SK-N-SH (cell line): ENCODE data around the gene DCAF8. TPM values are rescaled to one million over a fixed set of nuclear protein-coding genes. Genes with fewer than 3 reads are reported as not detected.

ENCODE experiments used
- CTCF ChIA-PET: fragments of 300-600, 350-600 bp; formaldehyde crosslinking; extraction: SDS; loops from one replicate; lab custom pipeline; 2021; lab: Yijun Ruan, JAX
- POLR2A ChIA-PET: fragments of 350-600 bp; sonication (Branson Sonifier 250); formaldehyde crosslinking; extraction: SDS; loops from one replicate; lab custom pipeline; 2020; ENCODE audit warnings: antibody characterized with exemption, inconsistent platforms; lab: Yijun Ruan, JAX
- DNase-seq: peaks from one replicate; pipeline ENCODE4 v3.0.0; 2012
- H2AFZ ChIP-seq: fragments of 200-600 bp; sonication (generic); 2 replicates; pipeline ENCODE4 v1.8.1; 2016; ENCODE audit warnings: antibody characterized with exemption, mild to moderate bottlenecking, low read depth
- H3F3A ChIP-seq: fragments of 200-600 bp; sonication (generic); replicated peaks from 2 replicates; pipeline ENCODE3; 2016; ENCODE audit warnings: antibody characterized with exemption, mild to moderate bottlenecking; ENCODE audit not compliant: insufficient read depth
- H3K27ac ChIP-seq, 2 experiments: fragments of 200-500 bp in 1 of 2; fragments of 200-600 bp in 1 of 2; sonication (Bioruptor generic) in 1 of 2; sonication (generic), shearing (Covaris generic) in 1 of 2; 2 replicates each; pipeline versions ENCODE4 v1.5.1 to v1.6.1; 2014 to 2016; ENCODE audit warnings: low read depth in 2 of 2, inconsistent platforms in 1 of 2, low read length in 1 of 2, mild to moderate bottlenecking in 1 of 2, mixed read lengths in 1 of 2
- H3K27me3 ChIP-seq: fragments of 200-600 bp; sonication (generic), shearing (Covaris generic); 2 replicates; pipeline ENCODE4 v1.6.1; 2016; ENCODE audit warnings: mixed run types; ENCODE audit not compliant: insufficient read depth
- H3K36me3 ChIP-seq, 2 experiments: fragments of 200-500 bp in 1 of 2; fragments of 200-600 bp in 1 of 2; sonication (Bioruptor generic) in 1 of 2; sonication (generic) in 1 of 2; replicated peaks in 1 of 2; 2 replicates each; pipeline versions ENCODE3 to v1.5.1; 2014 to 2016; ENCODE audit warnings: low read length in 1 of 2, mild to moderate bottlenecking in 1 of 2; ENCODE audit not compliant: insufficient read depth in 2 of 2, control insufficient read depth in 1 of 2
- H3K4me1 ChIP-seq, 2 experiments: fragments of 200-500 bp in 1 of 2; fragments of 200-600 bp in 1 of 2; sonication (Bioruptor generic) in 1 of 2; sonication (generic), shearing (Covaris generic) in 1 of 2; 2 replicates each; pipeline versions ENCODE4 v1.5.1 to v1.6.1; 2014 to 2016; ENCODE audit warnings: low read depth in 1 of 2, low read length in 1 of 2, mixed run types in 1 of 2; ENCODE audit not compliant: insufficient read depth in 2 of 2, control insufficient read depth in 1 of 2
- H3K4me2 ChIP-seq: fragments of 200-600 bp; sonication (generic), shearing (Covaris generic); 2 replicates; pipeline ENCODE4 v1.6.1; 2017; ENCODE audit warnings: mixed run types
- H3K4me3 ChIP-seq, 2 experiments: fragments of 200-500 bp in 1 of 2; fragments of 200-600 bp in 1 of 2; sonication (Bioruptor generic) in 1 of 2; sonication (generic), shearing (Covaris generic) in 1 of 2; 2 replicates each; pipeline versions ENCODE4 v1.5.1 to v1.8.1; 2014 to 2016; ENCODE audit warnings: low read depth in 2 of 2, inconsistent platforms in 1 of 2, low read length in 1 of 2, mild to moderate bottlenecking in 1 of 2, mixed read lengths in 1 of 2, moderate library complexity in 1 of 2
- H3K79me2 ChIP-seq: fragments of 200-600 bp; sonication (generic); 2 replicates; pipeline ENCODE4 v1.8.1; 2017; ENCODE audit warnings: mild to moderate bottlenecking; ENCODE audit not compliant: insufficient read depth
- H3K9ac ChIP-seq: fragments of 200-600 bp; sonication (generic); 2 replicates; pipeline ENCODE4 v1.6.1; 2017; ENCODE audit warnings: mixed run types
- H3K9me2 ChIP-seq: fragments of 200-600 bp; sonication (generic); 2 replicates; pipeline ENCODE4 v1.6.1; 2017; ENCODE audit warnings: mixed run types
- H3K9me3 ChIP-seq: fragments of 200-600 bp; sonication (generic); 2 replicates; pipeline ENCODE4 v1.6.1; 2017; ENCODE audit warnings: mixed run types, mild to moderate bottlenecking, moderate library complexity
- H4K20me1 ChIP-seq: fragments of 200-600 bp; sonication (generic); 2 replicates; pipeline ENCODE4 v1.6.1; 2017; ENCODE audit warnings: mild to moderate bottlenecking, mixed run types; ENCODE audit not compliant: insufficient read depth
- EZH2phosphoT487 ChIP-seq: fragments of 200-600 bp; sonication (generic); IDR thresholded peaks from 2 replicates; pipeline ENCODE4 v1.6.1; 2017; ENCODE audit warnings: low read depth, mixed run types, mild to moderate bottlenecking, antibody characterized with exemption, moderate library complexity, borderline replicate concordance
- FOSL2 ChIP-seq: IDR thresholded peaks from 2 replicates; pipeline ENCODE4 v1.4.0; 2012; ENCODE audit warnings: low read depth, mild to moderate bottlenecking, moderate library complexity, borderline replicate concordance
- FOXM1 ChIP-seq: IDR thresholded peaks from 2 replicates; pipeline ENCODE4 v1.4.0; 2012; ENCODE audit warnings: low read depth, mild to moderate bottlenecking
- MEF2A ChIP-seq: IDR thresholded peaks from 2 replicates; pipeline ENCODE4 v1.4.0; 2012; ENCODE audit warnings: low read depth, borderline replicate concordance
- NFIC ChIP-seq: IDR thresholded peaks from 2 replicates; pipeline ENCODE4 v1.4.0; 2012; ENCODE audit warnings: borderline replicate concordance
- TEAD4 ChIP-seq: IDR thresholded peaks from 2 replicates; pipeline ENCODE4 v1.4.0; 2012; ENCODE audit warnings: mild to moderate bottlenecking, borderline replicate concordance; ENCODE audit not compliant: insufficient read depth
- YY1 ChIP-seq: IDR thresholded peaks from 2 replicates; pipeline ENCODE4 v1.4.0; 2012; ENCODE audit warnings: low read depth, mild to moderate bottlenecking
- WGBS: methylation state at CpG from one replicate; pipeline ENCODE4 v1.1.6; 2017; ENCODE audit warnings: low lambda C conversion rate; 5-methylcytosine and 5-hydroxymethylcytosine counted together
- polyA plus RNA-seq, 3 experiments: library from polyadenylated mRNA; depleted of rRNA; stranded (reverse); fragments of >200 nt; gene quantifications; 2 replicates each; pipeline ENCODE4 v1.2.3, GENCODE V29; 2012
- TF ChIP-seq, protein P1 (sequence below): IDR thresholded peaks from 2 replicates; pipeline ENCODE4 v1.6.1; 2012; ENCODE audit warnings: mild to moderate bottlenecking, low read depth, low read length, moderate library complexity
- TF ChIP-seq, protein P2 (sequence below): IDR thresholded peaks from 2 replicates; pipeline ENCODE4 v1.4.0; 2012; ENCODE audit warnings: low read depth, borderline replicate concordance

DCAF8 gene
- polyA plus RNA-seq, 1 of the 3 experiments (the other 2 are of a cell fraction), result 108 TPM

DNA sequence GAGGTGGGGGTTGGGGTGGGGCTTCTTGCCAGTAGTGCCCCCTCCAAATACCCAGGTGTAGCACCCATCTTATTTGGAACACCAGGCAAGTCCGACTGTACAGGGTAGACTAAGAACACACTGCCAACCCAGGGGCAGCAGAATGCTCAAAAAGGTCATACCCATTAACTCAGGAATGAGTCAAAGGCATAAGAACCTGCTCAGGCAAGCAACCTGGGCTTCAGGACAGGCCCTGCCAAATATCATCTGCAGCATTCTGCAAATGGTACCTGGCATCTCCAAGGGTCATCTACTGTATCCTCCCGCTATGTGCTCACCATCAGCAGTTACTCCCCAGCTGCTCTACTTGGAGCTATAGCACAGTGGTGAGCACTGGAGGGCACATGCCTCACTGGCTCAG lies 37.7 kb downstream of the DCAF8 start:
- CTCF ChIA-PET, result interaction anchor here (1.1 to 3.8 kb wide), 4 partner anchors 27 to 139 kb away, joined by 5 to 29 read pairs (median 7); no protein-coding TSS in a partner anchor
- peaks cover 51 to 93% of the 10 kb centered on the region in 2 experiments for H3K36me3 ChIP-seq
- H3K9me3 ChIP-seq, result no peaks in the 10 kb centered on the region
- H3K9ac ChIP-seq, result no peak overlapping the region
- no peaks in the 10 kb centered on the region for H3K27me3 ChIP-seq
- no peak overlapping the region for H3K4me2 ChIP-seq
- H3K79me2 ChIP-seq, result no peaks in the 10 kb centered on the region
- H2AFZ ChIP-seq, result no peak overlapping the region
- POLR2A ChIA-PET, result no interaction called here
- no peak for DNase-seq
- H3K9me2 ChIP-seq, result no peaks in the 10 kb centered on the region
- no peaks in the 10 kb centered on the region for H4K20me1 ChIP-seq
- 86% methylated on average over 2 of the region's 2 CpGs for WGBS
- H3K27ac ChIP-seq, result no peak overlapping the region
- no peak overlapping the region for H3K4me3 ChIP-seq
- H3K4me1 ChIP-seq, result peaks cover 0 to 3% of the 10 kb centered on the region in 2 experiments; a peak in 2 of 4 replicates
- no peak for TF ChIP-seq EZH2phosphoT487
- TF ChIP-seq TEAD4, result no peak
- TF ChIP-seq MEF2A, result no peak
- TF ChIP-seq, protein P1, sequence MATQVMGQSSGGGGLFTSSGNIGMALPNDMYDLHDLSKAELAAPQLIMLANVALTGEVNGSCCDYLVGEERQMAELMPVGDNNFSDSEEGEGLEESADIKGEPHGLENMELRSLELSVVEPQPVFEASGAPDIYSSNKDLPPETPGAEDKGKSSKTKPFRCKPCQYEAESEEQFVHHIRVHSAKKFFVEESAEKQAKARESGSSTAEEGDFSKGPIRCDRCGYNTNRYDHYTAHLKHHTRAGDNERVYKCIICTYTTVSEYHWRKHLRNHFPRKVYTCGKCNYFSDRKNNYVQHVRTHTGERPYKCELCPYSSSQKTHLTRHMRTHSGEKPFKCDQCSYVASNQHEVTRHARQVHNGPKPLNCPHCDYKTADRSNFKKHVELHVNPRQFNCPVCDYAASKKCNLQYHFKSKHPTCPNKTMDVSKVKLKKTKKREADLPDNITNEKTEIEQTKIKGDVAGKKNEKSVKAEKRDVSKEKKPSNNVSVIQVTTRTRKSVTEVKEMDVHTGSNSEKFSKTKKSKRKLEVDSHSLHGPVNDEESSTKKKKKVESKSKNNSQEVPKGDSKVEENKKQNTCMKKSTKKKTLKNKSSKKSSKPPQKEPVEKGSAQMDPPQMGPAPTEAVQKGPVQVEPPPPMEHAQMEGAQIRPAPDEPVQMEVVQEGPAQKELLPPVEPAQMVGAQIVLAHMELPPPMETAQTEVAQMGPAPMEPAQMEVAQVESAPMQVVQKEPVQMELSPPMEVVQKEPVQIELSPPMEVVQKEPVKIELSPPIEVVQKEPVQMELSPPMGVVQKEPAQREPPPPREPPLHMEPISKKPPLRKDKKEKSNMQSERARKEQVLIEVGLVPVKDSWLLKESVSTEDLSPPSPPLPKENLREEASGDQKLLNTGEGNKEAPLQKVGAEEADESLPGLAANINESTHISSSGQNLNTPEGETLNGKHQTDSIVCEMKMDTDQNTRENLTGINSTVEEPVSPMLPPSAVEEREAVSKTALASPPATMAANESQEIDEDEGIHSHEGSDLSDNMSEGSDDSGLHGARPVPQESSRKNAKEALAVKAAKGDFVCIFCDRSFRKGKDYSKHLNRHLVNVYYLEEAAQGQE, result no peak
- no peak for TF ChIP-seq FOXM1
- TF ChIP-seq NFIC, result no peak
- no peak for TF ChIP-seq FOSL2
- H3F3A ChIP-seq, result peaks cover 19% of the 10 kb centered on the region

- Histone ChIP-seq H3K9me2 (no peaks in the 10 kb centered on the region), H3K79me2 (no peaks in the 10 kb centered on the region), H3K27ac (no peak overlapping the region), H2AFZ (no peak overlapping the region), H3F3A (peaks cover 35% of the 10 kb centered on the region), H3K4me1 (peaks cover 11 to 18% of the 10 kb centered on the region in 2 experiments; a peak in 3 of 4 replicates), H3K36me3 (peaks cover 54 to 93% of the 10 kb centered on the region in 2 experiments), H4K20me1 (no peaks in the 10 kb centered on the region), H3K9ac (no peak overlapping the region), H3K9me3 (no peaks in the 10 kb centered on the region), H3K4me3 (no peak overlapping the region), H3K27me3 (no peaks in the 10 kb centered on the region), H3K4me2 (no peak overlapping the region)
- WGBS, result 100% methylated on average over 3 of the region's 3 CpGs
- ChIA-PET POLR2A (no interaction called here), CTCF (interaction anchor here (1.0 to 5.5 kb wide), 6 partner anchors 11 to 137 kb away, joined by 4 to 73 read pairs (median 6); no protein-coding TSS in a partner anchor)
- TF ChIP-seq, protein P2, sequence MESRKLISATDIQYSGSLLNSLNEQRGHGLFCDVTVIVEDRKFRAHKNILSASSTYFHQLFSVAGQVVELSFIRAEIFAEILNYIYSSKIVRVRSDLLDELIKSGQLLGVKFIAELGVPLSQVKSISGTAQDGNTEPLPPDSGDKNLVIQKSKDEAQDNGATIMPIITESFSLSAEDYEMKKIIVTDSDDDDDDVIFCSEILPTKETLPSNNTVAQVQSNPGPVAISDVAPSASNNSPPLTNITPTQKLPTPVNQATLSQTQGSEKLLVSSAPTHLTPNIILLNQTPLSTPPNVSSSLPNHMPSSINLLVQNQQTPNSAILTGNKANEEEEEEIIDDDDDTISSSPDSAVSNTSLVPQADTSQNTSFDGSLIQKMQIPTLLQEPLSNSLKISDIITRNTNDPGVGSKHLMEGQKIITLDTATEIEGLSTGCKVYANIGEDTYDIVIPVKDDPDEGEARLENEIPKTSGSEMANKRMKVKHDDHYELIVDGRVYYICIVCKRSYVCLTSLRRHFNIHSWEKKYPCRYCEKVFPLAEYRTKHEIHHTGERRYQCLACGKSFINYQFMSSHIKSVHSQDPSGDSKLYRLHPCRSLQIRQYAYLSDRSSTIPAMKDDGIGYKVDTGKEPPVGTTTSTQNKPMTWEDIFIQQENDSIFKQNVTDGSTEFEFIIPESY, result no peak
- TF ChIP-seq YY1, result no peak
- no peak for DNase-seq
Measured at GRCh38 chr1:160222546-160222945, 39.8 kb downstream of the DCAF8 start.
